GM23248 (cell line): ENCODE data around the gene BAMBI.

Experiments used
- EZH2 ChIP-seq: fragments of 200-600 bp; sonication (generic); IDR thresholded peaks from 2 replicates; pipeline ENCODE4 v1.6.1; 2018; ENCODE audit warnings: antibody characterized with exemption, mild to moderate bottlenecking; ENCODE audit not compliant: insufficient read depth, poor library complexity, severe bottlenecking
- EZH2phosphoT487 ChIP-seq: fragments of 200-600 bp; sonication (generic); IDR thresholded peaks from 2 replicates; pipeline ENCODE4 v1.6.1; 2018; ENCODE audit warnings: antibody characterized with exemption, moderate library complexity, mild to moderate bottlenecking, low read depth; ENCODE audit not compliant: insufficient read depth

DNA sequence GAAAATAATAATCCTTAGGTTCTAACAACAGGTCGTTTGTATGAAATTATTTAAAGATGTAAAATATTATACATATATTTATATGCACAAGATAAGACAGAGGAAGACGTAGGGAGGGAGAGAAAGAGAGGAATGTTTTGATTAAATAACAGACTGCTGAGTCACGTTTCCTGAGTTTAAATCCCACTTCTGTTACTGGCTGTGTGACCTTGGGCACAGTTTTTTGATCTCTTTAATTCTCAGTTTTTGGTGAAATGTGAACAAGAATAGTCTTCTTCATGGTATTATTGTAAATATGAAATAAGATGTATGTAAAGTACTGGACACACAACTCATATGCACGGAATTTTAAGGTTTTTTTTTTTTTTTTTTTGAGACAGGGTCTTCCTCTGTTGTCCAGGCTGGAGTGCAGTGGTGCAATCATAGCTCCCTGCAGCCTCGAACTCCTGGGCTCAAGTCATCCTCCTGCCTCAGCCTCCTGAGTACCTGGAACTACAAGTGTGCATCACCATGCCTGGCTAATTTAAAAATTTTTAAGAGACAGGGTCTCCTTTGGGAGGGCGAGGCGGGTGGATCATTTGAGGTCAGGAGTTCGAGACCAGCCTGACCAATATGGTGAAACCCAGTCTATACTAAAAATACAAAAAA, 42.6 kb downstream of the BAMBI start:
- no peak for TF ChIP-seq EZH2
- no peak for TF ChIP-seq EZH2phosphoT487
